ENCODE measurements around the gene GPC4. TPM values are rescaled to one million over a fixed set of nuclear protein-coding genes. Genes with fewer than 3 reads are reported as not detected.

The GPC4 gene
- polyA plus RNA-seq, 3 donors, result 0.03 to 0.59 (median 0.27) TPM

- DNase-seq, result no peak
- Mint-ChIP-seq H3K36me3 (no peaks in the 10 kb centered on the region), H3K4me3 (no peak overlapping the region), H3K27ac (no peak overlapping the region), H3K27me3 (ENCODE audit: low read depth in 3 of 3) (peaks cover 2 to 10% (median 3%) of the 10 kb centered on the region in 3 donors), H3K9me3 (peaks cover 0 to 2% (median 0%) of the 10 kb centered on the region in 7 donors), H3K4me1 (no peaks in the 10 kb centered on the region)
- no peak overlapping the region for H3K9ac ChIP-seq (ENCODE audit: insufficient read depth, low read length, poor library complexity, severe bottlenecking)
- H4K20me1 ChIP-seq (ENCODE audit: insufficient read depth, low read length), result no peaks in the 10 kb centered on the region
- 93% methylated on average over 3 of the region's 5 CpGs for WGBS (ENCODE audit: insufficient coverage)
- no peak overlapping the region for H3K4me3 ChIP-seq (replicated peaks in 1 of 3; ENCODE audit: low read depth in 2 of 3, low read length in 3 of 3)
- H3K9me3 ChIP-seq (replicated peaks in 1 of 2; ENCODE audit: control insufficient read depth in 1 of 2, insufficient read depth in 1 of 2, low read length in 2 of 2), result no peaks in the 10 kb centered on the region
- intact Hi-C loops (cut with micrococcal nuclease), result no loop called here
- TF ChIP-seq, protein P1, sequence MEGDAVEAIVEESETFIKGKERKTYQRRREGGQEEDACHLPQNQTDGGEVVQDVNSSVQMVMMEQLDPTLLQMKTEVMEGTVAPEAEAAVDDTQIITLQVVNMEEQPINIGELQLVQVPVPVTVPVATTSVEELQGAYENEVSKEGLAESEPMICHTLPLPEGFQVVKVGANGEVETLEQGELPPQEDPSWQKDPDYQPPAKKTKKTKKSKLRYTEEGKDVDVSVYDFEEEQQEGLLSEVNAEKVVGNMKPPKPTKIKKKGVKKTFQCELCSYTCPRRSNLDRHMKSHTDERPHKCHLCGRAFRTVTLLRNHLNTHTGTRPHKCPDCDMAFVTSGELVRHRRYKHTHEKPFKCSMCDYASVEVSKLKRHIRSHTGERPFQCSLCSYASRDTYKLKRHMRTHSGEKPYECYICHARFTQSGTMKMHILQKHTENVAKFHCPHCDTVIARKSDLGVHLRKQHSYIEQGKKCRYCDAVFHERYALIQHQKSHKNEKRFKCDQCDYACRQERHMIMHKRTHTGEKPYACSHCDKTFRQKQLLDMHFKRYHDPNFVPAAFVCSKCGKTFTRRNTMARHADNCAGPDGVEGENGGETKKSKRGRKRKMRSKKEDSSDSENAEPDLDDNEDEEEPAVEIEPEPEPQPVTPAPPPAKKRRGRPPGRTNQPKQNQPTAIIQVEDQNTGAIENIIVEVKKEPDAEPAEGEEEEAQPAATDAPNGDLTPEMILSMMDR (IDR thresholded peaks at IDR 0.05), result no peak
- H3K4me2 ChIP-seq (replicated peaks; ENCODE audit: extremely low read depth, low read length, poor library complexity, severe bottlenecking), result no peak overlapping the region
- no peaks in the 10 kb centered on the region for H3K4me1 ChIP-seq (ENCODE audit: control insufficient read depth in 1 of 2, insufficient read depth in 2 of 2, low read length in 2 of 2)
- no peaks in the 10 kb centered on the region for H3K79me2 ChIP-seq (ENCODE audit: insufficient read depth, low read length)
- peaks cover 0 to 2% of the 10 kb centered on the region in 2 donors for H3K27me3 ChIP-seq (ENCODE audit: control insufficient read depth in 2 of 2, insufficient read depth in 2 of 2, low read length in 2 of 2)
- no peak overlapping the region for H2AFZ ChIP-seq (ENCODE audit: insufficient read depth, low read depth, low read length, poor library complexity, severe bottlenecking)
- no peaks in the 10 kb centered on the region for H3K36me3 ChIP-seq (replicated peaks in 1 of 2; ENCODE audit: control insufficient read depth in 1 of 2, insufficient read depth in 2 of 2, low read length in 2 of 2)
- no peak overlapping the region for H3K27ac ChIP-seq (ENCODE audit: low read depth in 1 of 2, low read length in 2 of 2)
Observed at GRCh38 chrX:133454924-133455323, 39.6 kb upstream of the GPC4 start.

DNA sequence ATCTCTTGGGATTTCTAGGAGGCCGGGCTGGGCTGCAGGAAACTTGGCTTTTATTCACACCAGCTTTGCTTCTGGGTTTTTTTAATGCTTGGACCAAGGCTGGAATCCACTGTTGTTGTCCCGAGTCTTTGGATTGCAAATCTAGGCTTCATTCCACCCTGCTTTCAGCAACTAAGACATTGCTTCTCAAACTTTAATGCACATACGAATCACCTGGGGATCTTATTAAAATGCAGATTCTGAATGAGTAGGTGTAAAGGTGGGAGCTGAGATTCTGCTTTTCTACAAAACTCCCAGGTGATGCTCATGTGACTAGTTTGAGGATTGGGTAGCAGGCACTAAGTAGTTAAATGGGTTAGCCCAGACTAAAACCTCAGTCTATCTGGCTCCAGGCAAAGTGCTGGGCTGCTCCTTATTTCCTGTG lies 39.2 kb upstream of the GPC4 start:
- Mint-ChIP-seq H3K27ac (no peak overlapping the region), H3K9me3 (peaks cover 0 to 2% (median 0%) of the 10 kb centered on the region in 7 donors), H3K36me3 (no peaks in the 10 kb centered on the region), H3K27me3 (ENCODE audit: low read depth in 3 of 3) (peaks cover 2 to 10% (median 3%) of the 10 kb centered on the region in 3 donors), H3K4me3 (no peak overlapping the region), H3K4me1 (no peaks in the 10 kb centered on the region)
- TF ChIP-seq, protein P1 (IDR thresholded peaks at IDR 0.05), result no peak
- Histone ChIP-seq H3K4me2 (replicated peaks; ENCODE audit: extremely low read depth, low read length, poor library complexity, severe bottlenecking) (no peak overlapping the region), H3K9ac (ENCODE audit: insufficient read depth, low read length, poor library complexity, severe bottlenecking) (no peak overlapping the region), H3K4me1 (ENCODE audit: control insufficient read depth in 1 of 2, insufficient read depth in 2 of 2, low read length in 2 of 2) (no peaks in the 10 kb centered on the region), H3K79me2 (ENCODE audit: insufficient read depth, low read length) (no peaks in the 10 kb centered on the region), H3K36me3 (replicated peaks in 1 of 2; ENCODE audit: control insufficient read depth in 1 of 2, insufficient read depth in 2 of 2, low read length in 2 of 2) (no peaks in the 10 kb centered on the region), H3K9me3 (replicated peaks in 1 of 2; ENCODE audit: control insufficient read depth in 1 of 2, insufficient read depth in 1 of 2, low read length in 2 of 2) (no peaks in the 10 kb centered on the region), H2AFZ (ENCODE audit: insufficient read depth, low read depth, low read length, poor library complexity, severe bottlenecking) (no peak overlapping the region), H4K20me1 (ENCODE audit: insufficient read depth, low read length) (no peaks in the 10 kb centered on the region), H3K27ac (ENCODE audit: low read depth in 1 of 2, low read length in 2 of 2) (no peak overlapping the region), H3K4me3 (replicated peaks in 1 of 3; ENCODE audit: low read depth in 2 of 3, low read length in 3 of 3) (no peak overlapping the region), H3K27me3 (ENCODE audit: control insufficient read depth in 2 of 2, insufficient read depth in 2 of 2, low read length in 2 of 2) (peaks cover 0 to 2% of the 10 kb centered on the region in 2 donors)
- WGBS (ENCODE audit: insufficient coverage), result 100% methylated on average over 1 of the region's 3 CpGs
- intact Hi-C loops (cut with micrococcal nuclease), result no loop called here
- DNase-seq, result no peak

Data from CD14-positive monocyte (primary cell).